Inferior parietal cortex (tissue), 1 donor: Measurements from ENCODE around the gene BICC1.
A peak's percentile ranks its signal among the peaks of the same experiment; 100 is the strongest.
"Not testable (repeated sequence)": the region's sequence is repeated elsewhere in the genome, so short reads cannot be mapped to it uniquely, and the experiment has no call there.

Experiments used
- DNase-seq: peaks from one replicate; pipeline ENCODE4 v3.0.0-alpha.2; 2016; ENCODE audit errors: extremely low spot score

The BICC1 gene

GRCh38 chr10:58856508-58857240 lies 344.0 kb downstream of the BICC1 start:
- peak; percentile 10 for DNase-seq

GRCh38 chr10:58857251-58857805 lies 344.7 kb downstream of the BICC1 start:
- no peak for DNase-seq

GRCh38 chr10:58858123-58858522 lies 345.5 kb downstream of the BICC1 start:
- not testable (repeated sequence) for DNase-seq

GRCh38 chr10:58859526-58859925 lies 346.9 kb downstream of the BICC1 start:
- DNase-seq: no peak

GRCh38 chr10:58867683-58868082 lies 355.0 kb downstream of the BICC1 start:
- DNase-seq: no peak

GRCh38 chr10:58868736-58869435 lies 356.2 kb downstream of the BICC1 start:
- no peak for DNase-seq

- no peak for DNase-seq
These were observed 357.4 kb downstream of the BICC1 start for GRCh38 chr10:58870070-58870469.

GRCh38 chr10:58873161-58873560 lies 360.5 kb downstream of the BICC1 start:
- no peak for DNase-seq
